ENCODE measurements around the gene PNP.

GRCh38 chr14:20438664-20439063, 30.5 kb upstream of the PNP start:
- TF ChIP-seq, protein P1, sequence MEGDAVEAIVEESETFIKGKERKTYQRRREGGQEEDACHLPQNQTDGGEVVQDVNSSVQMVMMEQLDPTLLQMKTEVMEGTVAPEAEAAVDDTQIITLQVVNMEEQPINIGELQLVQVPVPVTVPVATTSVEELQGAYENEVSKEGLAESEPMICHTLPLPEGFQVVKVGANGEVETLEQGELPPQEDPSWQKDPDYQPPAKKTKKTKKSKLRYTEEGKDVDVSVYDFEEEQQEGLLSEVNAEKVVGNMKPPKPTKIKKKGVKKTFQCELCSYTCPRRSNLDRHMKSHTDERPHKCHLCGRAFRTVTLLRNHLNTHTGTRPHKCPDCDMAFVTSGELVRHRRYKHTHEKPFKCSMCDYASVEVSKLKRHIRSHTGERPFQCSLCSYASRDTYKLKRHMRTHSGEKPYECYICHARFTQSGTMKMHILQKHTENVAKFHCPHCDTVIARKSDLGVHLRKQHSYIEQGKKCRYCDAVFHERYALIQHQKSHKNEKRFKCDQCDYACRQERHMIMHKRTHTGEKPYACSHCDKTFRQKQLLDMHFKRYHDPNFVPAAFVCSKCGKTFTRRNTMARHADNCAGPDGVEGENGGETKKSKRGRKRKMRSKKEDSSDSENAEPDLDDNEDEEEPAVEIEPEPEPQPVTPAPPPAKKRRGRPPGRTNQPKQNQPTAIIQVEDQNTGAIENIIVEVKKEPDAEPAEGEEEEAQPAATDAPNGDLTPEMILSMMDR (conservative IDR thresholded peaks at IDR 0.05; ENCODE audit: low read length): no peak
- no peak for TF ChIP-seq EZH2phosphoT487 (IDR thresholded peaks at IDR 0.05; ENCODE audit: borderline replicate concordance, low read depth, low read length)

Data from OCI-LY7 (cell line).